HT1080 (cell line): ENCODE data around the gene PRH1. TPM values are rescaled to one million over a fixed set of nuclear protein-coding genes. Genes with fewer than 3 reads are reported as not detected.

Source experiments
- DNase-seq: peaks from one replicate; pipeline ENCODE4 v3.0.0-alpha.2; 2015; ENCODE audit warnings: low read depth
- small RNA-seq: library from RNA; depleted of rRNA; stranded (forward); fragments of <200 nt; gene quantifications from one replicate; pipeline ENCODE3, GENCODE V24; 2014
- total RNA-seq: library from RNA; depleted of rRNA; stranded (reverse); fragments of >200 nt; shearing (Covaris generic); gene quantifications from 2 replicates; pipeline ENCODE4 v1.2.3, GENCODE V29; 2014; rRNA removed

The PRH1 gene
- total RNA-seq, 1 experiment from 2014 or later: 7.9 TPM

DNA sequence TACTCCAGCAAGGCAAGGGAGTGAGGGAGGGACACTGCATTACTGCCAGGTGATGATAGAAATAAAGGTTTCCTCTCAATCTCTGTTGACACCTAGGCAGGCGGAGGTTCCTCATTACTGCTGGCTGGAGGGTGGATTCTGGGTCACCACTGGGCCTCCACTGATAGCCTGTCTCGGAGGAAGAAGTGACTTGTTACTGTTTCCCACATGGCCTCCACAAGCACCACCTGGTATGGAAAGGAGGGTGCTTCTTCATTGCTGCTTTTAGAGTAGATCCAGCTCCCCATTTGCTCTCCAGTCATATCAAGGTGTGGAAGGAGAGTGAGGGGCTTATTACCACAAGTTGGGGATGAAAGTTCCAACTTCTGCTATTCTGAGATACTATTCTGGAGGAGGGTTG, 41.2 kb downstream of the PRH1 start:
- no peak for DNase-seq

DNA sequence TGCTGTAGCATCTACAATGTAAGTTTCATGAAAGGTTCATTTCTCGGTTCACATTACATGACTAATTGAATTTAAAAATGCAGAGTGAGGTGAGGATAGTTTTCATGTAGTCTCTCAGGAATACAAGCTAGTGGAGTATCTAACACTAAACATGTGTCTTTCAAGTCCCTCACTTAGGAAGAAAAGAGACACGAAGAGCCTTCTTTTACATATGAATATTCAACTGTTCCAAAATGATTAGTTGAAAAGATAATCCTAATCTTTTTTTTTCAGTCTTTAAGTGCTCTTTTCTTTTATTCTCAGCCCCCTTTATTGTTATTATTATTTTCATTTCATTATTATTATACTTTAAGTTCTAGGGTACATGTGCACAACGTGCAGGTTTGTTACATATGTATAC, 45.6 kb downstream of the PRH1 start:
- no peak for DNase-seq

Small RNA genes lying within 50 kb of the gene (small RNA-seq; reads per million reads assigned to genes)
- gene PRR4: not detected

Other genes with a start within 250 kb of the PRH1 start
- gene STYK1, start 210.2 kb downstream of the PRH1 start, total RNA-seq: 0.69 and 1.4 TPM in 2 replicates
- gene YBX3, start 160.9 kb downstream of the PRH1 start, total RNA-seq: 135 and 190 TPM in 2 replicates
- gene TAS2R7, start 81.6 kb downstream of the PRH1 start, total RNA-seq: not detected in 2 replicates
- gene TAS2R8, start 77.0 kb downstream of the PRH1 start, total RNA-seq: not detected in 2 replicates
- not detected in 2 replicates for gene TAS2R9, start 74.1 kb downstream of the PRH1 start, total RNA-seq
- gene TAS2R10, start 57.9 kb downstream of the PRH1 start, total RNA-seq: 0.37 TPM in 1 of 2 replicates, not detected in the other
- gene PRR4, start 34.8 kb downstream of the PRH1 start, total RNA-seq: 1.8 and 3.4 TPM in 2 replicates
- 0.13 and 0.42 TPM in 2 replicates for gene TAS2R13, start 25.3 kb upstream of the PRH1 start, total RNA-seq
- gene PRH2, start 45.0 kb upstream of the PRH1 start, total RNA-seq: 0.63 TPM in 1 of 2 replicates, not detected in the other
- gene TAS2R14, start 55.0 kb upstream of the PRH1 start, total RNA-seq: 0.74 and 1.5 TPM in 2 replicates
- gene TAS2R50, start 102.7 kb upstream of the PRH1 start, total RNA-seq: 0.13 TPM in 1 of 2 replicates, not detected in the other
- gene TAS2R20, start 114.0 kb upstream of the PRH1 start, total RNA-seq: 0.05 and 0.67 TPM in 2 replicates
- 0.23 and 0.40 TPM in 2 replicates for gene TAS2R19, start 138.4 kb upstream of the PRH1 start, total RNA-seq
- 0.29 and 0.40 TPM in 2 replicates for gene TAS2R31, start 147.2 kb upstream of the PRH1 start, total RNA-seq
- not detected in 2 replicates for gene TAS2R46, start 178.0 kb upstream of the PRH1 start, total RNA-seq
- not detected in 2 replicates for gene TAS2R43, start 208.1 kb upstream of the PRH1 start, total RNA-seq